Subcutaneous abdominal adipose tissue (tissue), 5 donors: ENCODE measurements around the gene CFHR5.
"Not testable (repeated sequence)": the region's sequence is repeated elsewhere in the genome, so short reads cannot be mapped to it uniquely, and the experiment has no call there.

Experiments
- H3K27ac ChIP-seq: one replicate; pipeline ENCODE4 v1.7.0; 2013; ENCODE audit warnings: low read depth, mild to moderate bottlenecking, inconsistent platforms, low read length, moderate library complexity
- H3K27me3 ChIP-seq, 5 donors: one replicate each; pipeline ENCODE4 v1.7.0; 2013; ENCODE audit warnings: low read length in 5 of 5, inconsistent platforms in 1 of 5; ENCODE audit not compliant: control insufficient read depth in 5 of 5, insufficient read depth in 4 of 5
- H3K36me3 ChIP-seq, 5 donors: one replicate each; pipeline ENCODE4 v1.7.0; 2013; ENCODE audit warnings: low read length in 5 of 5; ENCODE audit not compliant: control insufficient read depth in 5 of 5, insufficient read depth in 5 of 5
- H3K4me1 ChIP-seq, 5 donors: one replicate each; pipeline ENCODE4 v1.7.0; 2013; ENCODE audit warnings: low read length in 5 of 5, mild to moderate bottlenecking in 3 of 5, moderate library complexity in 1 of 5; ENCODE audit not compliant: control insufficient read depth in 5 of 5, insufficient read depth in 5 of 5
- H3K4me3 ChIP-seq, 5 donors: one replicate each; pipeline ENCODE4 v1.7.0; 2013; ENCODE audit warnings: low read length in 5 of 5, low read depth in 1 of 5
- H3K9ac ChIP-seq, 5 donors: one replicate each; pipeline ENCODE4 v1.7.0; 2013; ENCODE audit warnings: low read length in 5 of 5, mild to moderate bottlenecking in 4 of 5, moderate library complexity in 3 of 5
- H3K9me3 ChIP-seq, 5 donors: one replicate each; pipeline ENCODE4 v1.7.0; 2013; ENCODE audit warnings: low read length in 5 of 5; ENCODE audit not compliant: control insufficient read depth in 5 of 5
- donor health status: healthy.
- donor health status: healthy.
- donor health status: healthy.
- donor health status: healthy.
- donor health status: healthy.

CFHR5 gene

GRCh38 chr1:197013234-197013633 is 35.9 kb downstream of the CFHR5 start:
- Histone ChIP-seq H3K4me3 (no peak overlapping the region), H3K27me3 (no peaks in the 10 kb centered on the region), H3K36me3 (no peaks in the 10 kb centered on the region), H3K27ac (no peak overlapping the region), H3K4me1 (peaks cover 0 to 9% (median 0%) of the 10 kb centered on the region in 5 donors), H3K9me3 (peaks cover 3 to 11% (median 5%) of the 10 kb centered on the region in 5 donors), H3K9ac (no peak overlapping the region)

DNA sequence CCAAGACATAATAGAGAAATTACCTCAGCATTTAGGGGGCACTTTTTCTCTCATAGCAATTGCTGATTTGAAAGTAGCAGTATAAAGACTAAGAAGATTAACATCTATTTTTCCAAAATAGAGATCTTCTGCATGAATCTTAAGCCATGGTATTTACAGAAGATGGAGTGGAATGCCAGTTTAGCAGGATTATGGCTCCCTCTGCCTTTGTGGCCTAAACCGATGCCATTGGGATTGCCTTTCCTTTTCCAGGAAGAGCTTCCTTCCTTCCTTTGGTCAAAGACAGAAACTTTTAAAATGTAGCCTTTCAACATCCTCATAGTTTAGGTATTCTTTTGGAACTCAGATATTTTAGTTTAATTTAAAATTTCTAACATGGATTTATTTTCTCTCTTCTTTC is 39.4 kb downstream of the CFHR5 start:
- H3K9ac ChIP-seq = no peak overlapping the region

GRCh38 chr1:197017558-197018146 is 40.3 kb downstream of the CFHR5 start:
- Histone ChIP-seq H3K4me3 (peak overlapping the region in 2 of 5 donors; percentile 19 to 34), H3K9me3 (peaks cover 0 to 5% (median 0%) of the 10 kb centered on the region in 5 donors), H3K9ac (no peak overlapping the region), H3K4me1 (peaks cover 0 to 9% (median 0%) of the 10 kb centered on the region in 5 donors), H3K27ac (no peak overlapping the region), H3K27me3 (no peaks in the 10 kb centered on the region), H3K36me3 (no peaks in the 10 kb centered on the region)

More for the DNA sequence above, 39.4 kb downstream of the CFHR5 start:
- Histone ChIP-seq H3K9me3 (peaks cover under 1 to 6% (median 3%) of the 10 kb centered on the region in 5 donors), H3K27ac (no peak overlapping the region), H3K36me3 (no peaks in the 10 kb centered on the region), H3K4me1 (peaks cover 0 to 9% (median 0%) of the 10 kb centered on the region in 5 donors), H3K4me3 (no peak overlapping the region), H3K27me3 (no peaks in the 10 kb centered on the region)

- Histone ChIP-seq H3K4me1 (peaks cover 0 to 8% (median 0%) of the 10 kb centered on the region in 5 donors), H3K9me3 (no peaks in the 10 kb centered on the region), H3K27ac (no peak overlapping the region), H3K27me3 (no peaks in the 10 kb centered on the region), H3K36me3 (no peaks in the 10 kb centered on the region), H3K4me3 (no peak overlapping the region), H3K9ac (no peak overlapping the region)
Measured at GRCh38 chr1:197021716-197022115, 44.4 kb downstream of the CFHR5 start.

DNA sequence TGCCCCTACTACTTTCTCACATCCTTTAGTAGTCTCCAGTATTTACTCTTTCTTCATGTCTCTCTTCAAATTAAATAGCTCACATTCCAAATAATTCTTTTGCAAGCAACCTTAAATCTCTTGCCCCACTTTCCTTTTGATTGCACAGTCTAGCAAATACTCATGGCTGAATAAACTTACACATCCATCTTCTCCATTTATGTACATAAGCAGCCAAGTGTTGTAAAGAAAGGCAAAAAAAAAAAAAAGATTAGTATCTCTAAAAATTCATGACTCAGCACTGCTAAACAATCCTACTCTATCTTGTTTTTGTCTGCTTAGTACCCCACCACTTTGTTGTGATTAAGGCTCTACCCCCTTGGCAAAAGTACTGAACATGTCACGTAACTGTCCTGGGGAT is 47.1 kb downstream of the CFHR5 start:
- H3K9me3 ChIP-seq = no peaks in the 10 kb centered on the region
- no peaks in the 10 kb centered on the region for H3K27me3 ChIP-seq
- no peak overlapping the region for H3K9ac ChIP-seq
- no peak overlapping the region for H3K4me3 ChIP-seq
- no peaks in the 10 kb centered on the region for H3K36me3 ChIP-seq
- no peak overlapping the region for H3K27ac ChIP-seq
- H3K4me1 ChIP-seq = peaks cover 0 to 4% (median 0%) of the 10 kb centered on the region in 5 donors

- Histone ChIP-seq H3K27ac (no peak overlapping the region), H3K9me3 (no peaks in the 10 kb centered on the region), H3K9ac (no peak overlapping the region), H3K4me3 (no peak overlapping the region), H3K4me1 (peaks cover 0 to 4% (median 0%) of the 10 kb centered on the region in 5 donors), H3K36me3 (no peaks in the 10 kb centered on the region), H3K27me3 (no peaks in the 10 kb centered on the region)
Measured at GRCh38 chr1:197027359-197027758, 50.0 kb downstream of the CFHR5 start.

GRCh38 chr1:197029749-197030148 is 52.4 kb downstream of the CFHR5 start:
- no peak overlapping the region for H3K9ac ChIP-seq
- H3K4me1 ChIP-seq = peaks cover 0 to 2% (median 0%) of the 10 kb centered on the region in 5 donors
- no peaks in the 10 kb centered on the region for H3K36me3 ChIP-seq
- no peaks in the 10 kb centered on the region for H3K9me3 ChIP-seq
- H3K4me3 ChIP-seq = no peak overlapping the region
- no peak overlapping the region for H3K27ac ChIP-seq
- H3K27me3 ChIP-seq = no peaks in the 10 kb centered on the region

DNA sequence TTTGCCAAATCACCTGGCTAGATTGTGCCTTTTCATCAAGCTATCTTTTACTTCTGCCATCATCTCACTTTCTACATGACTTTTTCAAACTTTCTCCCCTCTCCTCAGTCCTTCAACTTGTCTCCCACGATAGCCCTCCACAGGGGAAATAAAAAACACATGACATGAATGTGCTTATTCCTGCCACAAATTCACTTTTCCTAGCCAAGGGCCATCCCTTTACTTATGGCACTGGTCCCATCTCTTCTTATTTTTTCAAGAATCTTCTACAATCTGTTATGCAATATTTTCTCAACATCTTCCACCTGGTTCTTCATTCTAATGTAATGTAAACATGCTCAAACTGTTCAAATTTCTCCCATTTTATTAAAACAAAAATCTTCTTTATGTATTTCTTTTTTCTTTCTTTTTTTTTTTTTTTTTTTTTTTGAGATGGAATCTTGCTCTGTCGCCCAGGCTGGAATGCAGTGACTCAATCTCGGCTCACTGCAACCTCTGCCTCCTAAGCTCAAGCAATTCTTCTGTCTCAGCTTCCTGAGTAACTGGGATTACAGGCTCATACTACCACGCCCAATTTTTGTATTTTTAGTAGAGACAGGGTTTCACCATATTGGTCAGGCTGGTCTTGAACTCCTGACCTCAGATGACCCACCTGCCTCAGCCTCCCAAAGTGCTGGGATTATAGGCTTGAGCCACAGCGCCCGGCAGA is 57.4 kb downstream of the CFHR5 start:
- not testable (repeated sequence) for H3K9me3 ChIP-seq, H3K27me3 ChIP-seq, H3K36me3 ChIP-seq, H3K9ac ChIP-seq, H3K4me1 ChIP-seq, H3K4me3 ChIP-seq, H3K27ac ChIP-seq

DNA sequence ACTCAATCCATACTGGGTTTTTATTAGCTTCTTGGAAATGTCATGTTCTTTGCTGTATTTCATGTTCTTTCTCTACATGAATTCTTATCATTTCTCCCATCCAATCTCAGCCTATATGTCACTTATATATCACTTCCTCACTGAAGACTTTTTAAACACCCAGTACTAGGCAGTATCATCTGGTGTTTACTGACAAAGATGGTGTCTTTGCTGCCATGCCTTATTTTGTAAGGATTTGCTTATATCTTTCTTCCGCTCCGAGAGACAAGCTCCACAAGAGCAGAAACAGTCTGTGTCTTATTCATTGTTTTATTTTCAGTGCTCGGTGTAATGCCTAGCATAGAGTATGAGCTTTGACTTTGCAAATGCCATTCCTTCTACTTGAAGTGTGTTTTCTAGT is 59.5 kb downstream of the CFHR5 start:
- no peaks in the 10 kb centered on the region for H3K27me3 ChIP-seq
- peaks cover 0 to 2% (median 0%) of the 10 kb centered on the region in 5 donors for H3K4me1 ChIP-seq
- no peak overlapping the region for H3K27ac ChIP-seq
- H3K4me3 ChIP-seq = no peak overlapping the region
- no peaks in the 10 kb centered on the region for H3K9me3 ChIP-seq
- no peaks in the 10 kb centered on the region for H3K36me3 ChIP-seq
- H3K9ac ChIP-seq = no peak overlapping the region

DNA sequence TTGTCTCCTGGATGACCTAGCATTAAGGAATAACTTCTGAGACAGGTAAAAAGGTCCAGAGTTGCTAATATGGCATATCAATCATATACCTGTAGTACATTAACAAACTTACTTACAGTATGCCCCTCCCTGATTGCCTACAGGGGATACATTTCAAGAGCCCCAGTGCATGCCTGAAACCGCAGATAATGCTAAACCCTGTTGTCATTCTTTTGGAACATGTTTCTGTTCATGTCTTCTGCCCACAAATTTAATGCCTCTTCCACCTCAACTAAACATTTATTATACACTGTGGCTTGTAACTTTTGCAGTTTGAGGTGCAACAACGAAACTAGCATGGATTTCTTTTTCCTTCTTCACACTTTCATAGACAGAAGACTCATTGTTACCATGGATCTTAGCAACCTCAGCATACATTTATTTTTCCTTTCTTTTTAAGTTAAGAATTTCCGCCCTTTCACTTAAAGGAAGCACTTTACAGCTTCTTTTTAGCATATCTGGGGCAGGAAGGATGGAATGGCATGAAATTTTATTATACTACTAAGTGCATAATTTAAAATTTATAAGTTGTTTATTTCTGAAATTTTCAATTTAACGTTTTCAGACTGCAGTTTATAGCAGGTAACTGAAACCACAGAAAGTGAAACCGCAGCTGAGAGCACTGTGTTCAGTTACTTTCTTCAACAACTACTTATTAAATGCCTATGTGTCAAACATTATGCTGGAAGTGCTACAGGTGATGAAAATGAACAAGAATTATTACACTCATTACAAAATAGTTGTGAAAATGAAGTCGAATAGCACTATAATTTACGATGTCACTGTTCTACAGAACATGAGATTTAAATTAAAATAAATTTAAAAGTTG is 64.4 kb downstream of the CFHR5 start:
- Histone ChIP-seq H3K9me3 (no peaks in the 10 kb centered on the region), H3K4me3 (no peak overlapping the region), H3K9ac (no peak overlapping the region), H3K27ac (no peak overlapping the region), H3K27me3 (no peaks in the 10 kb centered on the region), H3K4me1 (no peaks in the 10 kb centered on the region), H3K36me3 (no peaks in the 10 kb centered on the region)
